ENCODE data around the gene RASAL2. TPM values are rescaled to one million over a fixed set of nuclear protein-coding genes. Genes with fewer than 3 reads are reported as not detected.

RASAL2 gene
- total RNA-seq, 2 donors from 2014 or later: 31.0 to 34.8 TPM

GRCh38 chr1:178503849-178504248 lies 409.9 kb downstream of the RASAL2 start:
- DNase-seq (ENCODE audit: low spot score): no peak
- intact Hi-C loops (cut with DNase I): loop anchor here (2.0 to 5.0 kb wide), 2 partner anchors 53 to 197 kb away; no protein-coding TSS in a partner anchor

GRCh38 chr1:178504286-178504685 lies 410.4 kb downstream of the RASAL2 start:
- DNase-seq (ENCODE audit: low spot score): no peak
- intact Hi-C loops (cut with DNase I): loop anchor here in 1 of 2 donors (5.0 kb wide), 1 partner anchor 197 kb away; no protein-coding TSS in a partner anchor

- intact Hi-C loops (cut with DNase I): no loop called here
- DNase-seq (ENCODE audit: low spot score): no peak
These were observed 412.3 kb downstream of the RASAL2 start for GRCh38 chr1:178506177-178506576.

- DNase-seq (ENCODE audit: low spot score): no peak
- intact Hi-C loops (cut with DNase I): no loop called here
These were observed 412.8 kb downstream of the RASAL2 start for GRCh38 chr1:178506669-178507068.

GRCh38 chr1:178509414-178510007 lies 415.6 kb downstream of the RASAL2 start:
- intact Hi-C loops (cut with DNase I): no loop called here

GRCh38 chr1:178510155-178510554 lies 416.3 kb downstream of the RASAL2 start:
- DNase-seq (ENCODE audit: low spot score): peak; percentile 25
- intact Hi-C loops (cut with DNase I): no loop called here

More at GRCh38 chr1:178509414-178510007, 415.6 kb downstream of the RASAL2 start:
- peak; percentile 37 for DNase-seq (ENCODE audit: low spot score)

- intact Hi-C loops (cut with DNase I): no loop called here
- DNase-seq (ENCODE audit: low spot score): peak; percentile 60
These were observed 418.8 kb downstream of the RASAL2 start, which contains the start of gene TEX35 for GRCh38 chr1:178512566-178513277. TSS of gene TEX35 (plus strand) at chr1:178513109. CDS start at chr1:178513189, 80 bp downstream.

GRCh38 chr1:178513278-178513983 lies 419.5 kb downstream of the RASAL2 start:
- DNase-seq (ENCODE audit: low spot score): peak; percentile 80
- intact Hi-C loops (cut with DNase I): no loop called here

- intact Hi-C loops (cut with DNase I): no loop called here
- no peak for DNase-seq (ENCODE audit: low spot score)
These were observed 422.2 kb downstream of the RASAL2 start for GRCh38 chr1:178516110-178516509.

- intact Hi-C loops (cut with DNase I): no loop called here
- no peak for DNase-seq (ENCODE audit: low spot score)
These were observed 425.0 kb downstream of the RASAL2 start for GRCh38 chr1:178518894-178519293.

GRCh38 chr1:178520803-178521202 lies 426.9 kb downstream of the RASAL2 start:
- intact Hi-C loops (cut with DNase I): loop anchor here in 1 of 2 donors (10.0 kb wide), 1 partner anchor 684 kb away; no protein-coding TSS in a partner anchor
- DNase-seq (ENCODE audit: low spot score): no peak

- no peak for DNase-seq (ENCODE audit: low spot score)
- intact Hi-C loops (cut with DNase I): loop anchor here in 1 of 2 donors (10.0 kb wide), 1 partner anchor 684 kb away; no protein-coding TSS in a partner anchor
These were observed 427.3 kb downstream of the RASAL2 start for GRCh38 chr1:178521241-178521640.

GRCh38 chr1:178527117-178527516 lies 433.2 kb downstream of the RASAL2 start:
- intact Hi-C loops (cut with DNase I): loop anchor here in 1 of 2 donors (10.0 kb wide), 1 partner anchor 678 kb away; no protein-coding TSS in a partner anchor
- DNase-seq (ENCODE audit: low spot score): no peak

- DNase-seq (ENCODE audit: low spot score): no peak
- intact Hi-C loops (cut with DNase I): loop anchor here in 1 of 2 donors (10.0 kb wide), 1 partner anchor 676 kb away; no protein-coding TSS in a partner anchor
These were observed 434.5 kb downstream of the RASAL2 start for GRCh38 chr1:178528228-178528952.

- DNase-seq (ENCODE audit: low spot score): no peak
- intact Hi-C loops (cut with DNase I): loop anchor here in 1 of 2 donors (10.0 kb wide), 1 partner anchor 676 kb away; no protein-coding TSS in a partner anchor
These were observed 435.0 kb downstream of the RASAL2 start for GRCh38 chr1:178528953-178529335.

GRCh38 chr1:178529364-178530036 lies 435.6 kb downstream of the RASAL2 start:
- no peak for DNase-seq (ENCODE audit: low spot score)
- intact Hi-C loops (cut with DNase I): loop anchor here (10.0 kb wide), 2 partner anchors 475 to 675 kb away; no protein-coding TSS in a partner anchor

GRCh38 chr1:178530037-178530402 lies 436.1 kb downstream of the RASAL2 start:
- intact Hi-C loops (cut with DNase I): loop anchor here in 1 of 2 donors (10.0 kb wide), 1 partner anchor 475 kb away; no protein-coding TSS in a partner anchor

GRCh38 chr1:178530502-178530901 lies 436.6 kb downstream of the RASAL2 start:
- intact Hi-C loops (cut with DNase I): loop anchor here in 1 of 2 donors (10.0 kb wide), 1 partner anchor 474 kb away; no protein-coding TSS in a partner anchor

More at GRCh38 chr1:178530037-178530402, 436.1 kb downstream of the RASAL2 start:
- DNase-seq (ENCODE audit: low spot score): no peak

More at GRCh38 chr1:178530502-178530901, 436.6 kb downstream of the RASAL2 start:
- DNase-seq (ENCODE audit: low spot score): no peak
